Measurements from ENCODE around the gene REEP6. TPM values are rescaled to one million over a fixed set of nuclear protein-coding genes. Genes with fewer than 3 reads are reported as not detected.

REEP6 gene
- total and polyA plus RNA-seq, 3 donors from 2014 or later = 386 to 454 (median 429) TPM

DNA sequence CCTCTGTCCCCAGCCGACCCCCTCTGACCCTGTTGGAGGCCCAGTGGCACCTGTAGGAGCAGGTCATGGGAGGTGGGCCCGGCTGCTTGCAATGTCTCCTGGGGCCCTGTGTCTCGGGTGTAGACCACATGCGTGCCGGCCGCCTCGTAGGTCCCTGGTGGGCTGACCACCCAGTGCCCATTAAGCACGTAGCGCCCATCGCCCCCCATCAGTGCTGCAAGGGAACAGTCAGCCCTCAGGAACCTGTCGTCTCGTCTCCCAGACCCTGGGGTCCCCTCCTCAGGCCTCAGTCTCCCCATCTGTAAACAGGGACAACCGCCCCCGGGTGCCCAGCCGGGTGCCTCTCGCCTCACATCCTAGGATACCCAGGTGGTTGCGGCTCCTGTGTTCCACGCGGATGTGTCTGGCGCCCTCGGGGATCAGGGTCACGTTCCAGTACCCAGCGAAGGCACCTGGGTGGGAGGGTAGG, 16.2 kb downstream of the REEP6 start:
- intact Hi-C loops (cut with DNase I; ENCODE audit: low total_unique reads) = no loop called here
- 63 to 94% methylated on average over 2 to 23 of the region's 23 CpGs for WGBS, 2 donors
- H3K36me3 ChIP-seq (ENCODE audit: low read depth, missing control alignments) = no peaks in the 10 kb centered on the region
- peaks cover 32% of the 10 kb centered on the region for H3K4me1 ChIP-seq
- peak overlapping the region; percentile 84 to 89 for H3K27ac ChIP-seq
- no peak for DNase-seq
- no peaks in the 10 kb centered on the region for H3K9me3 ChIP-seq
- TF ChIP-seq CTCF (IDR thresholded peaks at IDR 0.05) = no peak
- no peak for TF ChIP-seq POLR2A (IDR thresholded peaks at IDR 0.05)
- peak overlapping the region in 1 of 2 donors; percentile 57 for H3K4me3 ChIP-seq
- no peaks in the 10 kb centered on the region for H3K27me3 ChIP-seq

DNA sequence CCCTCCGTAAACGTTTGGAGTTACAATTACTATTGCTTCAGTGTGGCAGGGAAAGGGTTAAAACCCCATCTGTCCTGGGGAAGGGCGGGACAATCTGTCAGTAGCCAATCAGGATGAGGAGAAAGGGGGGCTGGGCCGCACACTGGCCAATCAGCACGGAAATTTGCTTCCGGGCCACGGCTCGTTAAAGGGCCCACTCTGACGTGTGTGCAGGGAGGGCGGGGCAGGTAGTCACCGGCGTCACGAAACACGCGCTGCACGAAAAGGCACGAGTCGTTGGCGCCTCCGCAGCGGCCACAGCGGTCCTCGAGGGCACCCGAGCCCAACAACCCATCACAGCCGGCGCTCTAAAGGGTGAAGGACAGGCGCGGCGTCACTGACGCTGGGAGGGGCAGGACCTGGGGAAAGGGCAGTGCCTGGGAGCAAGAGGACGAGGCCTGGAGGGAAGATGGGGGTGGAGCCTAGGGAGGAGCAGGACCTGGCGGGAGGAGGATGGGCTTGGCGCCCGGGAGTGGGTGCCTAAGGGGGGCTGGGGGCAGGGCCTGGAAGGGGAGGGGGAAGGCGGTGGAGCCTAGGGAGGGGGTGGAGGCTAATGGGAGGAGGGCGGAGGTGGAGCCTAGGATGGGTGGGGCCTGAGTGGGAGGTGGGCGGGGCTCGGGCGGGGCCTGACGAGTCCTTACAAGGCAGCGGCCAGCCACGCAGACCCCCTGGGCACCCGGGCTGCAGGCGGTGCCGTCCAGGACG, 17.0 kb downstream of the REEP6 start:
- intact Hi-C loops (cut with DNase I; ENCODE audit: low total_unique reads) = no loop called here
- H3K4me1 ChIP-seq = peaks cover 32% of the 10 kb centered on the region
- peak overlapping the region; percentile 39 to 57 for H3K4me3 ChIP-seq
- H3K27ac ChIP-seq = peak overlapping the region; percentile 84 to 89
- peak; percentile 95 for DNase-seq
- peak in 2 of 3 experiments; percentile 22 to 24 for TF ChIP-seq CTCF (IDR thresholded peaks at IDR 0.05)
- TF ChIP-seq POLR2A (IDR thresholded peaks at IDR 0.05) = no peak
- no peaks in the 10 kb centered on the region for H3K36me3 ChIP-seq (ENCODE audit: low read depth, missing control alignments)
- 1% methylated on average over 23 to 35 of the region's 46 CpGs for WGBS, 2 donors
- no peaks in the 10 kb centered on the region for H3K27me3 ChIP-seq
- H3K9me3 ChIP-seq = no peaks in the 10 kb centered on the region

DNA sequence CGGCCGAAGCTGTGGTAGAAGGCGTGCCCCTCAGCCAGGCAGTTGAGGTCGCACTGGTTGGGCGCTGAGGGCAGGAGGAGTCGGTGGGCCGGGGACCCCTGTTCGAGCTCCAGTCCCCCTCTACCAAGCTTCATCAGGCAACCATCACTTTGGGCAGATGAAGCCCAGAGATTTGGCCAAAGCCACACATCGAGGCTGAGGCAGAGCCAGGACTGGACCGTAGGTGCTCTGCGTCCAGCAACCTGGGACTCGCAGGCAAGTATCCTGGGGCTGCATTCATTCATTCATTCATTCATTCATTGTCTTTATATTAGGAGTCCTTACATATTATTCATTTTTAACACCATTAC, 17.5 kb downstream of the REEP6 start:
- WGBS, 2 donors = 34 to 40% methylated on average over 8 of the region's 12 CpGs
- Histone ChIP-seq H3K4me1 (peaks cover 27% of the 10 kb centered on the region), H3K27me3 (no peaks in the 10 kb centered on the region), H3K27ac (peak overlapping the region; percentile 84 to 89), H3K4me3 (peak overlapping the region in 1 of 2 donors; percentile 57), H3K36me3 (ENCODE audit: low read depth, missing control alignments) (no peaks in the 10 kb centered on the region), H3K9me3 (no peaks in the 10 kb centered on the region)
- DNase-seq = no peak
- no peak for TF ChIP-seq POLR2A (IDR thresholded peaks at IDR 0.05)
- no peak for TF ChIP-seq CTCF (IDR thresholded peaks at IDR 0.05)
- intact Hi-C loops (cut with DNase I; ENCODE audit: low total_unique reads) = no loop called here

DNA sequence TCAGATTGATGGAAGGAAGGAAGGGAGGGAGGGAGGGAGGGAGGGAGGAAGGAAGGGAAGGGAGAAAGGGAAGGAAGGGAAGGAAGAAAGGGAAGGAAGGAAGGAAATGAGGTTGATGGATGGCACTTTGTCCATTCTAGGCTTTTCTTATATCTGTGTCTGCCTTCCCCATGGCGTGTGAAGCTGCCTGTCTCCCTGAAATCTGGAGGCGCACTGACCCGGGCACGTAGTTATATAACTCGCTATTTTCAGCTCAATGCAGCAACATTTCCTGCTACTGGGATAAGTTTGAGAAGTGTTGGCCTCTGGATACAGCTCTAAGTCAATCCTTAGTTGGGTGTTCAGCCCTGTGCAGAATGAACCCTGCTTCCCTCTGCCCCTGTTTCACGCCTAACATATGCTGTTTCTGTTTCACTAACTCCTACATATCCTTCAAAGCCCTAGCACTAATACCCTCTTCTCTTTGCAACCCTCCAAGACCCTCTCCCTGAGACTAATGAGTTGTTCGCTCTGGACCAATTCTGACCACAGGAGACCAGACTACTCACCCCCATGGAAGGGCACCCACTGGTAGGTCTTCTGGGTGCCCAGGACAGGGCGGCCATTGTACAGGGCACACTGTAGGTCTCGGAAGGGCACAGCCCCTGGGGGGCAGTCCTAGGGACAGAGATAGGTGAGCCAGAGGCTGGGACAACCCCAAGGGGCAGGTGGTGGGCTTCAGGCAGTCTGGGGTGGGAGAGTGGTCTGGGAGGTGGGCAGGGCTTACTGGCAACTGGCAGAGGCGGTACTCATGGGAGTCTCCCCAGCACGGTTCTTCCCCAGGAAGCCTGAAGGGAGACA, 18.8 kb downstream of the REEP6 start:
- intact Hi-C loops (cut with DNase I; ENCODE audit: low total_unique reads) = no loop called here
- H3K9me3 ChIP-seq = no peaks in the 10 kb centered on the region
- 55 to 67% methylated on average over 9 to 11 of the region's 11 CpGs for WGBS, 2 donors
- H3K27ac ChIP-seq = peak overlapping the region; percentile 44 to 64
- no peaks in the 10 kb centered on the region for H3K36me3 ChIP-seq (ENCODE audit: low read depth, missing control alignments)
- DNase-seq = no peak
- H3K27me3 ChIP-seq = no peaks in the 10 kb centered on the region
- H3K4me3 ChIP-seq = no peak overlapping the region
- peaks cover 20% of the 10 kb centered on the region for H3K4me1 ChIP-seq
- TF ChIP-seq POLR2A (IDR thresholded peaks at IDR 0.05) = no peak
- no peak for TF ChIP-seq CTCF (IDR thresholded peaks at IDR 0.05)

Measured in testis (tissue), 3 donors.